Activated CD8-positive, alpha-beta T cell treated with anti-CD3 and anti-CD28 coated beads for 36 hours (primary cell): ENCODE results near the gene SMTN. TPM values are rescaled to one million over a fixed set of nuclear protein-coding genes. Genes with fewer than 3 reads are reported as not detected.

ENCODE experiments used
- ATAC-seq: fragments of 200-7000 bp; cut with Tn5 transposase; one replicate; pipeline ENCODE4 v1.10.0; 2021; ENCODE audit warnings: mild to moderate bottlenecking, moderate library complexity
- CTCF ChIA-PET: fragments of 350-600 bp; sonication (Branson Sonifier 250); formaldehyde crosslinking; loops from one replicate; lab custom pipeline; 2021; ENCODE audit warnings: antibody characterized with exemption; lab: Charles Lee
- POLR2A ChIA-PET: fragments of 350-600 bp; sonication (Branson Sonifier 250); formaldehyde crosslinking; loops from one replicate; lab custom pipeline; 2021; ENCODE audit warnings: antibody characterized with exemption; lab: Charles Lee
- DNase-seq: peaks from one replicate; pipeline ENCODE4 v3.0.0-alpha.2; 2020
- H3K27ac Mint-ChIP-seq: one replicate; pipeline ENCODE4 v1.8.0; 2021; ENCODE audit warnings: mild to moderate bottlenecking, mixed read lengths
- H3K27me3 Mint-ChIP-seq: one replicate; pipeline ENCODE4 v1.8.0; 2021; ENCODE audit warnings: mixed read lengths
- H3K36me3 Mint-ChIP-seq: one replicate; pipeline ENCODE4 v1.8.0; 2021; ENCODE audit warnings: low read depth, mixed read lengths
- H3K4me1 Mint-ChIP-seq: one replicate; pipeline ENCODE4 v1.8.0; 2021; ENCODE audit warnings: low read depth, mixed read lengths
- H3K4me3 Mint-ChIP-seq: one replicate; pipeline ENCODE4 v1.8.0; 2021; ENCODE audit warnings: mild to moderate bottlenecking, moderate library complexity, mixed read lengths
- H3K9me3 Mint-ChIP-seq: one replicate; pipeline ENCODE4 v1.8.0; 2021; ENCODE audit warnings: mixed read lengths
- intact Hi-C: fragments of 100-400 bp; cut with micrococcal nuclease; formaldehyde crosslinking; loops from one replicate; pipeline ENCODE4 v1.10.0; 2022
- total RNA-seq, 2 experiments: library from RNA; stranded (reverse); gene quantifications; one replicate each; pipeline ENCODE4 v1.2.3, GENCODE V29; 2021
- TF ChIP-seq, protein P1 (sequence below): fragments of 200-600 bp; IDR thresholded peaks from one replicate; pipeline ENCODE4 v1.8.0; 2022; ENCODE audit warnings: antibody characterized with exemption, mild to moderate bottlenecking

SMTN gene
- total RNA-seq, 2 experiments from 2014 or later = 32.0 to 36.3 TPM

DNA sequence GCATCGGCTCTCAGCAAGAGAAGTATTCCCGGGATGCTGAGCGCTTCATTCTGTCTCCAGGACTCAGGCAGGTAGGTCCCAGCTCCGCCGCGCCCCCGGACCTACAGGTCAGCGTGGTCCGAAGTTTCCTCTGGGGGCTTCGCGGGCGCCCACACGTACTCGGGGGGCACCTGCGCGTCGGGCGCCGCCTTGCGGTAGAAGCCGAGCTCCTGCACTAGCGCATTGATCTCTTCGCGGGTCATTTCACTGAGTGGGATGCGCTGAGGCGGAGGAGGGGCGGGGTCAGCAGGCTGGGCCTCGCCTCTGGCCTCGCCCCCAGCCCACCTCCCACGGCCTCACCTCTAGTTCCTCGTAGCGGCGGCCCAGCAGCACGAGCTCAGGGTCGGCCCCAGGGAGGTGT, 23.8 kb downstream of the SMTN start:
- Mint-ChIP-seq H3K27ac (no peak overlapping the region), H3K27me3 (no peaks in the 10 kb centered on the region), H3K4me1 (peaks cover 18% of the 10 kb centered on the region), H3K9me3 (no peaks in the 10 kb centered on the region), H3K4me3 (no peak overlapping the region), H3K36me3 (no peaks in the 10 kb centered on the region)
- no peak for ATAC-seq
- CTCF ChIA-PET = interaction anchor here (0.9 to 1.7 kb wide), 2 partner anchors 9 to 20 kb away, joined by 4 to 10 read pairs; no protein-coding TSS in a partner anchor
- POLR2A ChIA-PET = no interaction called here
- DNase-seq = peak; percentile 48
- TF ChIP-seq, protein P1, sequence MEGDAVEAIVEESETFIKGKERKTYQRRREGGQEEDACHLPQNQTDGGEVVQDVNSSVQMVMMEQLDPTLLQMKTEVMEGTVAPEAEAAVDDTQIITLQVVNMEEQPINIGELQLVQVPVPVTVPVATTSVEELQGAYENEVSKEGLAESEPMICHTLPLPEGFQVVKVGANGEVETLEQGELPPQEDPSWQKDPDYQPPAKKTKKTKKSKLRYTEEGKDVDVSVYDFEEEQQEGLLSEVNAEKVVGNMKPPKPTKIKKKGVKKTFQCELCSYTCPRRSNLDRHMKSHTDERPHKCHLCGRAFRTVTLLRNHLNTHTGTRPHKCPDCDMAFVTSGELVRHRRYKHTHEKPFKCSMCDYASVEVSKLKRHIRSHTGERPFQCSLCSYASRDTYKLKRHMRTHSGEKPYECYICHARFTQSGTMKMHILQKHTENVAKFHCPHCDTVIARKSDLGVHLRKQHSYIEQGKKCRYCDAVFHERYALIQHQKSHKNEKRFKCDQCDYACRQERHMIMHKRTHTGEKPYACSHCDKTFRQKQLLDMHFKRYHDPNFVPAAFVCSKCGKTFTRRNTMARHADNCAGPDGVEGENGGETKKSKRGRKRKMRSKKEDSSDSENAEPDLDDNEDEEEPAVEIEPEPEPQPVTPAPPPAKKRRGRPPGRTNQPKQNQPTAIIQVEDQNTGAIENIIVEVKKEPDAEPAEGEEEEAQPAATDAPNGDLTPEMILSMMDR = peak; percentile 35
- intact Hi-C loops = loop anchor here (10.0 kb wide), 1 partner anchor 190 kb away; the partner anchor contains the start of gene PIK3IP1

DNA sequence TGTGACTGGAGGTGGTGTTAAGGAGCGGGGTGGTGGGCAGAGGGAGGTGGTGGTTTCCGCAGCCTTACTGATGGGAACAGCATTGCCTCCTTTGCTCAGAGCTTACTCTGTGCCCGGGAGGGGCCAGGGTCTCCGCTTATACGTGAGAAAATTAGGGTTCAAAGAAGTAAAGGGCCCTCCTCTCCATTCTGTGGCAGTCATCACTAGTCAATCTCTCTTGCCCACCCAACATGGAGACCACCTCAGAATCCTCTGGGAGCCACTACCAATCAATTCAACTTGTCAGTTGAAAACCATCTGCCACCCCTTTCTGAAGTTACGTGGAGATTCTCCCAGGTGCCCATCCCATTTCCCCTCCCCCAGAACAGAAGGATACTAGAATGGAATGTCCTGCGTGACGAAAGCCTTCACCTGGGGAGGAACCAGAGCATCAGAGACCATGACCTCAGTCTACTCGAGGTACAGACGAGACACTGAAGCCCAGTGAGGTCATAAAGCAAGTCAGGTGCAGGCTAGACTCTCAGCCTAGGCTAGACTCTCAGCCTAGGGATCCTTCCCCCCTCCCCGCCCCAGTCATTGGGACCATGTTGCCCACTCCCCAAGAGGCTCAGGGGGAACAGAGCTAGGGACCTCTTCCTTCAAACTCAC, 24.3 kb downstream of the SMTN start:
- Mint-ChIP-seq H3K4me1 (peaks cover 18% of the 10 kb centered on the region), H3K27me3 (no peaks in the 10 kb centered on the region), H3K27ac (no peak overlapping the region), H3K4me3 (no peak overlapping the region), H3K9me3 (no peaks in the 10 kb centered on the region), H3K36me3 (no peaks in the 10 kb centered on the region)
- intact Hi-C loops = loop anchor here (10.0 kb wide), 1 partner anchor 189 kb away; the partner anchor contains the start of gene PIK3IP1
- POLR2A ChIA-PET = interaction anchor here (3.2 kb wide), 1 partner anchor 24 kb away, joined by 7 read pairs; the partner anchor contains the start of gene SMTN
- TF ChIP-seq, protein P1 = no peak
- DNase-seq (no peak), ATAC-seq (no peak)
- CTCF ChIA-PET = interaction anchor here (0.9 to 1.7 kb wide), 2 partner anchors 10 to 20 kb away, joined by 4 to 10 read pairs; no protein-coding TSS in a partner anchor

DNA sequence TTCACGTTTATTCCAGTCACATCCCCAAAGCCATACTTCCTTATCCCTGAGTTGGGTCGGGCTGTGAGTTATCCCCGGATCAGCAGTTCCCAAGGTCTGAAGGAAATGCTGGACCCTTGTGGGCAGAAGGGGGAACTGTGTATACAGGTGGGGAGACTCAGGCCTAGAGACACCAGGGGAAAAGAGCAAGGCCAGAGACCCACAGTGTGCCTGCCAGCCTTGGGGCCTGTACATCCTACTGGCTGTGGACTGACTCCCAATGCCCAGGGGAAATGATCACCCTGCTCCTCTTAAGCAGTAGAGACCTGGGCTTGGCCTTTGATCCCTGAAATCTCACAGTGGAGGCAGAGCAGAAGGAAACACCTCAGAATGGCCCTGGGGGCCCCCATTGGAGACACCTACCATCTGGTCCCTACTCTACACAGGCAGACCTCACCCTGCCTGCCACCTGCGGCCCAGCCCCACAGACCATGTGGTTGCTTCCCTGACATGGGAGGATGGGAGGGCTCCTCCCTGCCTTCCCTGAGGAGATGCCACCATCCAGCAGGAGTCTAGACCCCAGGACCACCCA, 25.0 kb downstream of the SMTN start:
- H3K9me3 Mint-ChIP-seq = no peaks in the 10 kb centered on the region
- ATAC-seq (no peak), DNase-seq (no peak)
- POLR2A ChIA-PET = interaction anchor here (1.5 to 3.2 kb wide), 3 partner anchors 8 to 25 kb away, joined by 3 to 12 read pairs (median 7); partner anchors contain the start of gene SMTN
- intact Hi-C loops = loop anchor here (10.0 kb wide), 1 partner anchor 189 kb away; the partner anchor contains the start of gene PIK3IP1
- TF ChIP-seq, protein P1 = no peak
- H3K4me1 Mint-ChIP-seq = peaks cover 18% of the 10 kb centered on the region
- H3K4me3 Mint-ChIP-seq = peak overlapping the region; percentile 34
- H3K27me3 Mint-ChIP-seq = no peaks in the 10 kb centered on the region
- H3K27ac Mint-ChIP-seq = no peak overlapping the region
- CTCF ChIA-PET = interaction anchor here (1.7 to 1.9 kb wide), 2 partner anchors 21 to 105 kb away, joined by 8 to 10 read pairs; partner anchors contain the start of gene LIMK2
- H3K36me3 Mint-ChIP-seq = no peaks in the 10 kb centered on the region

DNA sequence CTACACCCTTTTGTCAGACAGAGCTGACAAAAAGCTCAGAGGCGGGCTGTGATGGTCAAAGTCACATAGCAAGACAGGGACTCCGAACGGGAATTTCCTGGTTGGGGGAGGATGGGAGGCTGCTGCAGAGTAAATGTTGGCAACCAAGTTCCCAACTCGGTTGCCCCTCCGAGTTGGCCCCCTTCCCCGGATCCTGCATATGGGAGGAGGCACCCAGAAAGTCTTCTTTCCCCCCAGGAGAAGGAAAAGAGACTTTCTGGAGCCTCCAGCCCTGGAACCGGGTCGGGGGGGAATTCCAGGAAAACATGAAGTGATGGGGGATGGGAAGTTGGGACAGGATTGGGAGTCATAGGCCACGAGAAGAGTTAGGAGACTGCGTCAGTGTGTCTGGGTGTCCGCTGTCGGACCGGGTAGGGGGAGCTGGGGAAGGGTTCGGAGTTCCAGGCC, 25.6 kb downstream of the SMTN start:
- Mint-ChIP-seq H3K27ac (no peak overlapping the region), H3K4me3 (peak overlapping the region; percentile 78), H3K4me1 (peaks cover 18% of the 10 kb centered on the region), H3K36me3 (no peaks in the 10 kb centered on the region), H3K9me3 (no peaks in the 10 kb centered on the region), H3K27me3 (no peaks in the 10 kb centered on the region)
- intact Hi-C loops = loop anchor here (10.0 kb wide), 1 partner anchor 188 kb away; the partner anchor contains the start of gene PIK3IP1
- ChIA-PET POLR2A (interaction anchor here (1.5 to 3.2 kb wide), 3 partner anchors 8 to 25 kb away, joined by 3 to 12 read pairs (median 7); partner anchors contain the start of gene SMTN), CTCF (interaction anchor here (1.0 to 2.2 kb wide), 10 partner anchors 18 to 190 kb away, joined by 3 to 12 read pairs (median 6); partner anchors contain the start of genes LIMK2 and RNF185)
- DNase-seq = no peak
- ATAC-seq = no peak
- TF ChIP-seq, protein P1 = no peak
